ENCODE data around the gene TMEM245. TPM values are rescaled to one million over a fixed set of nuclear protein-coding genes. Genes with fewer than 3 reads are reported as not detected.

TMEM245 gene
- total and polyA plus RNA-seq, 2 donors (not counting 1 experiment from before 2014, with no cell fraction given), result 48.2 to 48.8 TPM

DNA sequence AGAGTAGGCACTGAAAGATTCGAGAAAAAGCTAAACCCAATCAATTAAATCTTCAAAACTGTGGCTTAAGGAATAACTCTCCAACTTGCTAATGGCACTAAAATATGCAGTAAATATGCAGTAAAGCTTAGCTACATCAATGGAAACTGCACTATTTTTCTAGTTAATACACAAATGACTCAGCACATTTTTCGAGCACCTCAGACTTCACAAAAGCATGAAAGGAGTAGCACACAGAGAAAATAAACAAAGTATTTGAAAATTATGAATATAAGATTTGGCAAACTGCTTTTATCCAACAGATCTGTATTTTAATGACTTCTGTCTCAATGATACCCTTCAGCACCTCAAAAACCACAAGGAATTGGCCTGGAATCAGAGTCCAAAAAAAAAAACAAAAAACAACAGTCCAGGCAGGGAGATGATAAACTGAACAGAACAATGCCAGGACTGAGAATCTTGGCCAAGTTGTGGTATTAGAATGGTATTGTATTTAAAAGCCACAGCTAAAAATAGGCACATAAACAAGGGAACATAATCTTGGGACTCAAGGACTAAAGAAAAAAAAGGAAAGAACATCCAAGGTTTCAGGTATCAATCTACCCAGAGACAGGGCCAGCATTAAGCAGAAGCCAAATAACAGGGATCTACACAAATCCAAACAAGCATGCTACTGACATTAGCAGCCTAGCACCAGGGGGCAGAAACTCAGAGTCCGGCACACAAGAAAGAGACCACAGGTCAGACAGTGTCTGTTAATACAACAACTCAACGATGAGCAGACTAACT is 21.4 kb downstream of the TMEM245 start:
- TF ChIP-seq CTCF (conservative IDR thresholded peaks at IDR 0.05 in 1 of 2, IDR thresholded peaks at IDR 0.05 in 1 of 2; ENCODE audit: low read depth in 1 of 2, low read length in 2 of 2) (peak; percentile 27 to 55), EZH2 (IDR thresholded peaks at IDR 0.05; ENCODE audit: low read length, missing control alignments) (no peak)
- DNase-seq (ENCODE audit: low read depth in 2 of 2), result peak; percentile 70 to 93
- H3K4me1 ChIP-seq (ENCODE audit: control insufficient read depth, extremely low read depth, insufficient read depth, low read length), result peaks cover 10% of the 10 kb centered on the region
- H3K27ac ChIP-seq (ENCODE audit: insufficient read depth, low read length), result peak overlapping the region; percentile 37
- peak overlapping the region in 1 of 4 experiments; percentile 5 for H3K4me3 ChIP-seq (replicated peaks in 1 of 4; ENCODE audit: control extremely low read depth in 1 of 4, insufficient read depth in 1 of 4, low read depth in 3 of 4, low read length in 4 of 4)
- H3K79me2 ChIP-seq (ENCODE audit: control insufficient read depth, insufficient read depth, low read length), result peaks cover 75% of the 10 kb centered on the region
- peak overlapping the region; percentile 36 for H3K4me2 ChIP-seq (ENCODE audit: extremely low read depth, insufficient read depth, low read length)
- no peaks in the 10 kb centered on the region for H3K27me3 ChIP-seq (ENCODE audit: control insufficient read depth, insufficient read depth, low read length)
- H3K9me3 ChIP-seq (ENCODE audit: control insufficient read depth, insufficient read depth, low read depth, low read length), result no peaks in the 10 kb centered on the region
- H3K9ac ChIP-seq (ENCODE audit: insufficient read depth, low read length), result no peak overlapping the region
- no peak overlapping the region for H2AFZ ChIP-seq (ENCODE audit: low read length)
- peaks cover 3% of the 10 kb centered on the region for H3K36me3 ChIP-seq (ENCODE audit: control insufficient read depth, insufficient read depth, low read length)
- H4K20me1 ChIP-seq (ENCODE audit: control insufficient read depth, extremely low read depth, insufficient read depth, low read length), result no peaks in the 10 kb centered on the region

DNA sequence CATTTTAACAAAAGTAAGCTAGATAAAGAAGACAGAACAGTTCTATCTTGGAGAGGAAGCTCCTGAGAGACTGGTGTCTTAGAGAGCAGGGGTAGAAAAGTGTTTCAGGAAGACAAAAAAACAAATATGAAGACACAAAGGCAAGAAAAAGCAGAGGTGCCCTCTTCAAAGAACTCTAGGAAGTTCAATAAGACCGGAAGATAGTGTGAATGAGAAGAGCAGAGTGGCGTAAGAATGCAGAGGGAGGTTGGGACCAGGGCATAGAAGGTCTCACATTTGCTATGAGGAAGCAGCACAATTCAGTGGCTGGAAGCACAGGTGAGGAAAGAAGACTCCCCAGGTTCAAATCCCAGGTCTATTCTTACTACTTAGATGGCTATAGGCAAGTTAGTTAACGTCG is 22.6 kb downstream of the TMEM245 start:
- Histone ChIP-seq H3K79me2 (ENCODE audit: control insufficient read depth, insufficient read depth, low read length) (peaks cover 63% of the 10 kb centered on the region), H2AFZ (ENCODE audit: low read length) (no peak overlapping the region), H3K27ac (ENCODE audit: insufficient read depth, low read length) (no peak overlapping the region), H3K4me2 (ENCODE audit: extremely low read depth, insufficient read depth, low read length) (no peak overlapping the region), H3K9me3 (ENCODE audit: control insufficient read depth, insufficient read depth, low read depth, low read length) (no peaks in the 10 kb centered on the region), H4K20me1 (ENCODE audit: control insufficient read depth, extremely low read depth, insufficient read depth, low read length) (no peaks in the 10 kb centered on the region), H3K36me3 (ENCODE audit: control insufficient read depth, insufficient read depth, low read length) (peaks cover 3% of the 10 kb centered on the region), H3K4me3 (replicated peaks in 1 of 4; ENCODE audit: control extremely low read depth in 1 of 4, insufficient read depth in 1 of 4, low read depth in 3 of 4, low read length in 4 of 4) (no peak overlapping the region), H3K27me3 (ENCODE audit: control insufficient read depth, insufficient read depth, low read length) (no peaks in the 10 kb centered on the region), H3K4me1 (ENCODE audit: control insufficient read depth, extremely low read depth, insufficient read depth, low read length) (peaks cover 10% of the 10 kb centered on the region), H3K9ac (ENCODE audit: insufficient read depth, low read length) (no peak overlapping the region)
- TF ChIP-seq EZH2 (IDR thresholded peaks at IDR 0.05; ENCODE audit: low read length, missing control alignments) (no peak), CTCF (conservative IDR thresholded peaks at IDR 0.05 in 1 of 2, IDR thresholded peaks at IDR 0.05 in 1 of 2; ENCODE audit: low read depth in 1 of 2, low read length in 2 of 2) (no peak)
- no peak for DNase-seq (ENCODE audit: low read depth in 2 of 2)

- H3K79me2 ChIP-seq (ENCODE audit: control insufficient read depth, insufficient read depth, low read length), result peaks cover 54% of the 10 kb centered on the region
- H3K4me1 ChIP-seq (ENCODE audit: control insufficient read depth, extremely low read depth, insufficient read depth, low read length), result peaks cover 10% of the 10 kb centered on the region
- no peak for TF ChIP-seq EZH2 (IDR thresholded peaks at IDR 0.05; ENCODE audit: low read length, missing control alignments)
- TF ChIP-seq CTCF (conservative IDR thresholded peaks at IDR 0.05 in 1 of 2, IDR thresholded peaks at IDR 0.05 in 1 of 2; ENCODE audit: low read depth in 1 of 2, low read length in 2 of 2), result no peak
- H3K27ac ChIP-seq (ENCODE audit: insufficient read depth, low read length), result no peak overlapping the region
- H3K27me3 ChIP-seq (ENCODE audit: control insufficient read depth, insufficient read depth, low read length), result no peaks in the 10 kb centered on the region
- no peaks in the 10 kb centered on the region for H4K20me1 ChIP-seq (ENCODE audit: control insufficient read depth, extremely low read depth, insufficient read depth, low read length)
- H2AFZ ChIP-seq (ENCODE audit: low read length), result no peak overlapping the region
- no peak for DNase-seq (ENCODE audit: low read depth in 2 of 2)
- H3K9me3 ChIP-seq (ENCODE audit: control insufficient read depth, insufficient read depth, low read depth, low read length), result no peaks in the 10 kb centered on the region
- no peak overlapping the region for H3K4me3 ChIP-seq (replicated peaks in 1 of 4; ENCODE audit: control extremely low read depth in 1 of 4, insufficient read depth in 1 of 4, low read depth in 3 of 4, low read length in 4 of 4)
- H3K9ac ChIP-seq (ENCODE audit: insufficient read depth, low read length), result no peak overlapping the region
- peaks cover 5% of the 10 kb centered on the region for H3K36me3 ChIP-seq (ENCODE audit: control insufficient read depth, insufficient read depth, low read length)
- H3K4me2 ChIP-seq (ENCODE audit: extremely low read depth, insufficient read depth, low read length), result no peak overlapping the region
These were observed 24.4 kb downstream of the TMEM245 start for GRCh38 chr9:109095321-109095720.
